Posterior cingulate gyrus (tissue), 11 donors: ENCODE results near the gene WNK3.

Source experiments
- DNase-seq, 10 donors: peaks; one replicate each; pipeline versions ENCODE4 v3.0.0 to v3.0.0-alpha.2; 2020 to 2021; ENCODE audit warnings: mixed read lengths in 3 of 10
- intact Hi-C: fragments of 100-400 bp; cut with DNase I; formaldehyde crosslinking; loops from one replicate; pipeline ENCODE4 v1.15.1; 2023

Gene WNK3

GRCh38 chrX:54173791-54174190 lies 184.1 kb downstream of the WNK3 start:
- intact Hi-C loops = no loop called here
- DNase-seq = no peak

GRCh38 chrX:54172455-54172854 lies 185.4 kb downstream of the WNK3 start:
- no peak for DNase-seq
- intact Hi-C loops = no loop called here

GRCh38 chrX:54171527-54172250 lies 186.2 kb downstream of the WNK3 start:
- no peak for DNase-seq
- intact Hi-C loops = no loop called here

GRCh38 chrX:54171091-54171490 lies 186.8 kb downstream of the WNK3 start:
- intact Hi-C loops = no loop called here

GRCh38 chrX:54166915-54167314 lies 190.9 kb downstream of the WNK3 start:
- intact Hi-C loops = no loop called here
- DNase-seq = no peak

More at GRCh38 chrX:54171091-54171490, 186.8 kb downstream of the WNK3 start:
- no peak for DNase-seq

- no peak for DNase-seq
- intact Hi-C loops = no loop called here
Observed at GRCh38 chrX:54157561-54157960, 200.3 kb downstream of the WNK3 start.
